ENCODE data around the gene AMDHD2. TPM values are rescaled to one million over a fixed set of nuclear protein-coding genes. Genes with fewer than 3 reads are reported as not detected.
A peak's percentile ranks its signal among the peaks of the same experiment; 100 is the strongest.
"Not testable (repeated sequence)": the region's sequence is repeated elsewhere in the genome, so short reads cannot be mapped to it uniquely, and the experiment has no call there.

AMDHD2 gene
- total RNA-seq, 1 donor from 2014 or later: 58.3 TPM

DNA sequence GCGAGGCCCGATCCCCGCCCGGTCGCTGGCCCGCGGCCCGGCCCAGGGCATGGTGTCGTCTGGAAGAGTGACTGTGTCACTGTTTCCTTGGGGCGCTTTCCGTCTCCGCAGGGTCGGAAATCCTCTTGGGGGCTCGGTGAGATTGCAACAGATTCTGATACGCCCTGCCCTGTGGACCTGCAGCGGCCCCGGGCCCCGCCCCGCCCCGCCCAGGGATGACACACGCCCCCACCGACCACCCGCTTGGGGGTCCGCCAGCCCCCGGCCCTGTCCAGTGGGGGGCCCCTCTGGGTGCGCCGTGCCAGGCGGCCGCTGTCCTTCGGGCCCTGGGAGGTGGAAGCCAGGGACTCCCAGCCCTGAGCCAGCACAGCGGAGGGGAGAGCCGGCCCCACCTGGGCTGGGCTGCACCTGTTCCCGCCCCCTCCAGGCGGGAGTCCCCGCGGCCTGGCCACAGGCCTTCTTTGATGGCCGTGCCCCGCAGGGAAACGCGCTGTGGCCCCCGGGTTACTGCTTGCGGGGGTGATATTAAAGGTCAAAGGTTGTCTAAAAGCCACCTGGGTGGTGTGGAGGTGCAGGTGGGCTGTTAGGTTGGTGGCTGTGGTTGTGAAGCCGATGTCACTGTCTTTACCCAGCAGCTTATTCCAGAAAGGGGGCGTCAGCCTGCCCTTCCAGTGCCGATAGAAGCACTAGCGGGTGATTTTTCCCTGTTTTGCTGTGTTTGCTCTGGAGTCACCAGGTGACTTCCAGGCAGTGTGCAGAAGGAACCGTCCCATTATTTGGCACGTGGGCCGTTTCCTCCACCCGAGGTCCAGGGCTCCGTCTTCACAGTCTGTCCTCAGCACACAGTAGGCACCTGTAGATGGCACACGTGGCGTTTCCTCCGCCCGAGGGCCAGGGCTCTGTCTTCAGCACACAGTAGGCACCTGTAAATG is 44.5 kb upstream of the AMDHD2 start:
- H3K27ac Mint-ChIP-seq (ENCODE audit: unreplicated experiment): no peak overlapping the region
- H3K9me3 Mint-ChIP-seq: no peaks in the 10 kb centered on the region
- peaks cover 14% of the 10 kb centered on the region for H3K27me3 Mint-ChIP-seq (ENCODE audit: low read depth)
- H3K4me3 Mint-ChIP-seq: peak overlapping the region; percentile 86
- H3K36me3 Mint-ChIP-seq (ENCODE audit: low read depth): no peaks in the 10 kb centered on the region
- peaks cover 22% of the 10 kb centered on the region for H3K4me1 Mint-ChIP-seq
- no peak for DNase-seq (ENCODE audit: low read depth, low spot score)
- TF ChIP-seq, protein P1, sequence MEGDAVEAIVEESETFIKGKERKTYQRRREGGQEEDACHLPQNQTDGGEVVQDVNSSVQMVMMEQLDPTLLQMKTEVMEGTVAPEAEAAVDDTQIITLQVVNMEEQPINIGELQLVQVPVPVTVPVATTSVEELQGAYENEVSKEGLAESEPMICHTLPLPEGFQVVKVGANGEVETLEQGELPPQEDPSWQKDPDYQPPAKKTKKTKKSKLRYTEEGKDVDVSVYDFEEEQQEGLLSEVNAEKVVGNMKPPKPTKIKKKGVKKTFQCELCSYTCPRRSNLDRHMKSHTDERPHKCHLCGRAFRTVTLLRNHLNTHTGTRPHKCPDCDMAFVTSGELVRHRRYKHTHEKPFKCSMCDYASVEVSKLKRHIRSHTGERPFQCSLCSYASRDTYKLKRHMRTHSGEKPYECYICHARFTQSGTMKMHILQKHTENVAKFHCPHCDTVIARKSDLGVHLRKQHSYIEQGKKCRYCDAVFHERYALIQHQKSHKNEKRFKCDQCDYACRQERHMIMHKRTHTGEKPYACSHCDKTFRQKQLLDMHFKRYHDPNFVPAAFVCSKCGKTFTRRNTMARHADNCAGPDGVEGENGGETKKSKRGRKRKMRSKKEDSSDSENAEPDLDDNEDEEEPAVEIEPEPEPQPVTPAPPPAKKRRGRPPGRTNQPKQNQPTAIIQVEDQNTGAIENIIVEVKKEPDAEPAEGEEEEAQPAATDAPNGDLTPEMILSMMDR (conservative IDR thresholded peaks at IDR 0.05): no peak

DNA sequence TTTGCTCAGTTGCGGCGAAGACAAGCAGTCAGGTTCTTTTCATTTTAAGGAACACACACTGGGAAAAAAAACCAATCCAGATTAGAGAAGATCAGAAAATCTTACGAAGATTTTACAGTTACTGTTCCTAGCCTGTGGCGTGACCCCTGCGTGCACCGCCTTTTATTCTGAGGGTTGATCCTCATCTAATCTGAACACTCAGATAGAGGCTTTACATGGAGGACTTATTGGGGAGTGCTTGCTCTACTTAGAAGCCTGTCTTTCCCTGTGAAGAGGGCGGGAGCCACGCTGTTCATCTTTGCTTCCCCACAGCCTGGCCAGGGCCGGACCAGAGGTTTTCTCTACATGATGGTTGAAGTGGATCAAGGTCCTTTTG is 43.8 kb upstream of the AMDHD2 start:
- peak overlapping the region; percentile 86 for H3K4me3 Mint-ChIP-seq
- TF ChIP-seq, protein P1 (conservative IDR thresholded peaks at IDR 0.05): no peak
- H3K27ac Mint-ChIP-seq (ENCODE audit: unreplicated experiment): no peak overlapping the region
- DNase-seq (ENCODE audit: low read depth, low spot score): no peak
- H3K27me3 Mint-ChIP-seq (ENCODE audit: low read depth): peaks cover 14% of the 10 kb centered on the region
- H3K9me3 Mint-ChIP-seq: no peaks in the 10 kb centered on the region
- H3K4me1 Mint-ChIP-seq: peaks cover 21% of the 10 kb centered on the region
- H3K36me3 Mint-ChIP-seq (ENCODE audit: low read depth): no peaks in the 10 kb centered on the region

- H3K27ac Mint-ChIP-seq (ENCODE audit: unreplicated experiment): no peak overlapping the region
- TF ChIP-seq, protein P1 (conservative IDR thresholded peaks at IDR 0.05): no peak
- H3K4me3 Mint-ChIP-seq: peak overlapping the region; percentile 86
- no peaks in the 10 kb centered on the region for H3K9me3 Mint-ChIP-seq
- no peak for DNase-seq (ENCODE audit: low read depth, low spot score)
- peaks cover 14% of the 10 kb centered on the region for H3K27me3 Mint-ChIP-seq (ENCODE audit: low read depth)
- no peaks in the 10 kb centered on the region for H3K36me3 Mint-ChIP-seq (ENCODE audit: low read depth)
- H3K4me1 Mint-ChIP-seq: peaks cover 21% of the 10 kb centered on the region
Measured at GRCh38 chr16:2476741-2477140, 43.4 kb upstream of the AMDHD2 start.

- no peak overlapping the region for H3K27ac Mint-ChIP-seq (ENCODE audit: unreplicated experiment)
- no peaks in the 10 kb centered on the region for H3K36me3 Mint-ChIP-seq (ENCODE audit: low read depth)
- H3K4me1 Mint-ChIP-seq: peaks cover 21% of the 10 kb centered on the region
- peaks cover 14% of the 10 kb centered on the region for H3K27me3 Mint-ChIP-seq (ENCODE audit: low read depth)
- no peaks in the 10 kb centered on the region for H3K9me3 Mint-ChIP-seq
- peak overlapping the region; percentile 86 for H3K4me3 Mint-ChIP-seq
- TF ChIP-seq, protein P1 (conservative IDR thresholded peaks at IDR 0.05): no peak
- DNase-seq (ENCODE audit: low read depth, low spot score): no peak
Measured at GRCh38 chr16:2477327-2477726, 42.8 kb upstream of the AMDHD2 start.

DNA sequence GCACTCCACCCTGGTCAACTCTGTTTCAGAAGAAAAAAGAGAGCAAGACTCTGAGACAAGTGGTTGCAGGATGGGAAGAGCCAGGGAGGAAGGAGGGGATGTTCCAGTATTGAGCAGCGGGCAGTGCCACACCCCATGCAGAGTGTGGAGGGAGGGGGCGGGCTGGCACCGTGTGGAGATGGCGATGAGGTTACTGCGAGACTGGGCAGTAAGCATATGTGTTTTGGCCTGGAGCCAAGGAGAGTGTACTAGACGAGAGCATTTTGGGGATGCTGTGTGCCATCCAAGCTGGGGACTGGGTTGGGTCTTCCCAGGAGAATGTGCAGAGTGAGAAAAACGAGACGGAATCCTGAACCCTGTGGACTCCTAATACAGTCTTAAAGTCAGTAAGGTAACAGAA is 41.9 kb upstream of the AMDHD2 start:
- peaks cover 10% of the 10 kb centered on the region for H3K27me3 Mint-ChIP-seq (ENCODE audit: low read depth)
- H3K36me3 Mint-ChIP-seq (ENCODE audit: low read depth): no peaks in the 10 kb centered on the region
- no peak for DNase-seq (ENCODE audit: low read depth, low spot score)
- H3K4me3 Mint-ChIP-seq: no peak overlapping the region
- H3K27ac Mint-ChIP-seq (ENCODE audit: unreplicated experiment): no peak overlapping the region
- TF ChIP-seq, protein P1 (conservative IDR thresholded peaks at IDR 0.05): no peak
- H3K4me1 Mint-ChIP-seq: peaks cover 18% of the 10 kb centered on the region
- H3K9me3 Mint-ChIP-seq: no peaks in the 10 kb centered on the region

- H3K9me3 Mint-ChIP-seq; H3K36me3 Mint-ChIP-seq (ENCODE audit: low read depth); DNase-seq (ENCODE audit: low read depth, low spot score); H3K27me3 Mint-ChIP-seq (ENCODE audit: low read depth); H3K27ac Mint-ChIP-seq (ENCODE audit: unreplicated experiment): not testable (repeated sequence)
- Mint-ChIP-seq H3K4me3 (peak overlapping the region; percentile 44), H3K4me1 (peaks cover 25% of the 10 kb centered on the region)
Measured at GRCh38 chr16:2479996-2480395, 40.2 kb upstream of the AMDHD2 start.
